ENCODE measurements around the gene VAV2. TPM values are rescaled to one million over a fixed set of nuclear protein-coding genes. Genes with fewer than 3 reads are reported as not detected.

VAV2 gene
- total and polyA plus RNA-seq, 2 experiments from 2014 or later = 8.1 to 28.9 TPM

- H3K36me3 Mint-ChIP-seq (ENCODE audit: low read depth) = peaks cover 4% of the 10 kb centered on the region; the same call in 1 of the 3 replicates
- no peaks in the 10 kb centered on the region for H3K36me3 ChIP-seq (ENCODE audit: insufficient read depth)
- peaks cover 5% of the 10 kb centered on the region for H3K27me3 Mint-ChIP-seq (ENCODE audit: insufficient read depth, low read depth, poor library complexity)
- ATAC-seq (no peak), DNase-seq (ENCODE audit: low spot score) (no peak)
- H2AFZ ChIP-seq = no peak overlapping the region
- no peaks in the 10 kb centered on the region; the same call in 2 of the 3 replicates for H3K9me3 Mint-ChIP-seq
- H3K4me1 Mint-ChIP-seq = peaks cover 19% of the 10 kb centered on the region
- no peak overlapping the region for H3K4me2 ChIP-seq
- H3K4me1 ChIP-seq (ENCODE audit: insufficient read depth) = no peaks in the 10 kb centered on the region
- H3K27ac Mint-ChIP-seq = no peak overlapping the region
- no peaks in the 10 kb centered on the region; the same call in 1 of the 2 replicates for H4K20me1 ChIP-seq (replicated peaks; ENCODE audit: insufficient read depth)
- no peaks in the 10 kb centered on the region for H3K9me2 ChIP-seq (ENCODE audit: insufficient read depth)
- H3K79me2 ChIP-seq (replicated peaks; ENCODE audit: insufficient read depth) = peaks cover 74% of the 10 kb centered on the region
- no peak overlapping the region for H3K27ac ChIP-seq (ENCODE audit: low read depth)
- TF ChIP-seq ZNF462 (CRISPR knock-in tag; IDR thresholded peaks at IDR 0.05) = no peak
- TF ChIP-seq ETS1 (IDR thresholded peaks at IDR 0.05) = no peak
- TF ChIP-seq EZH2 (IDR thresholded peaks at IDR 0.05; ENCODE audit: low read depth, unreplicated experiment) = no peak
- TF ChIP-seq POLR2AphosphoS5 (IDR thresholded peaks at IDR 0.05; ENCODE audit: low read depth) = no peak
- TF ChIP-seq ZNF331 (CRISPR knock-in tag; IDR thresholded peaks at IDR 0.05; ENCODE audit: low read depth) = no peak
- TF ChIP-seq NANOG (IDR thresholded peaks at IDR 0.05; ENCODE audit: borderline replicate concordance) = no peak
- no peak for TF ChIP-seq CREB1 (CRISPR knock-in tag; IDR thresholded peaks at IDR 0.05; ENCODE audit: low read depth)
- H3K4me3 ChIP-seq = no peak overlapping the region
- no peaks in the 10 kb centered on the region for H3F3A ChIP-seq (replicated peaks; ENCODE audit: low read depth)
- H3K27me3 ChIP-seq (ENCODE audit: insufficient read depth) = no peaks in the 10 kb centered on the region
- no peak overlapping the region for H3K4me3 Mint-ChIP-seq
These were observed 48.9 kb downstream of the VAV2 start for GRCh38 chr9:133943036-133943780.

Measured in GM23338 (cell line).